ENCODE measurements around the gene SPTLC3.

DNA sequence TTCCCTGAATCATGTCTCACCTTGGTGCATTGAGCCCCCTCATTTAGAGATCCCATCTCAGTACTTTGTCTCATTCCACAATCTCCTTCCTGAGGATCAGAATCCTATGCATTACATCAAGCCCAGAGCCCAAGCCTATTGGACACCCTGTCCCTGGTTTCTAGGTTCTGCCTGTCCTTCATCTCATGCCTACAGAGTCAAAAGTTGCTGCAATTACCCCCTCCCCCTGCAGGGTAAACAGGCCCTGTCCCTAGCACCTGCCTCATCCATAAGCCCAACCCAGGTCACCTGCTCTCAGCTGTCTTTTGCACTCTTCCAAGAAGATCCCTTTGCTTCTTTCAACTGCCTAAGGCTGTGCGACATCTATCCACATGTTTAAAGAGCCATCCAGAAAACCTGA lies 93.9 kb downstream of the SPTLC3 start:
- TF ChIP-seq, protein P1, sequence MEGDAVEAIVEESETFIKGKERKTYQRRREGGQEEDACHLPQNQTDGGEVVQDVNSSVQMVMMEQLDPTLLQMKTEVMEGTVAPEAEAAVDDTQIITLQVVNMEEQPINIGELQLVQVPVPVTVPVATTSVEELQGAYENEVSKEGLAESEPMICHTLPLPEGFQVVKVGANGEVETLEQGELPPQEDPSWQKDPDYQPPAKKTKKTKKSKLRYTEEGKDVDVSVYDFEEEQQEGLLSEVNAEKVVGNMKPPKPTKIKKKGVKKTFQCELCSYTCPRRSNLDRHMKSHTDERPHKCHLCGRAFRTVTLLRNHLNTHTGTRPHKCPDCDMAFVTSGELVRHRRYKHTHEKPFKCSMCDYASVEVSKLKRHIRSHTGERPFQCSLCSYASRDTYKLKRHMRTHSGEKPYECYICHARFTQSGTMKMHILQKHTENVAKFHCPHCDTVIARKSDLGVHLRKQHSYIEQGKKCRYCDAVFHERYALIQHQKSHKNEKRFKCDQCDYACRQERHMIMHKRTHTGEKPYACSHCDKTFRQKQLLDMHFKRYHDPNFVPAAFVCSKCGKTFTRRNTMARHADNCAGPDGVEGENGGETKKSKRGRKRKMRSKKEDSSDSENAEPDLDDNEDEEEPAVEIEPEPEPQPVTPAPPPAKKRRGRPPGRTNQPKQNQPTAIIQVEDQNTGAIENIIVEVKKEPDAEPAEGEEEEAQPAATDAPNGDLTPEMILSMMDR (conservative IDR thresholded peaks at IDR 0.05 in 1 of 2, IDR thresholded peaks at IDR 0.05 in 1 of 2; ENCODE audit: low read depth in 1 of 2, low read length in 2 of 2): no peak
- no peak for TF ChIP-seq EZH2 (IDR thresholded peaks at IDR 0.05; ENCODE audit: low read length, missing control alignments)

Measured in fibroblast of lung (primary cell).